Measurements from ENCODE around the gene CACNA2D1.

Gene CACNA2D1

DNA sequence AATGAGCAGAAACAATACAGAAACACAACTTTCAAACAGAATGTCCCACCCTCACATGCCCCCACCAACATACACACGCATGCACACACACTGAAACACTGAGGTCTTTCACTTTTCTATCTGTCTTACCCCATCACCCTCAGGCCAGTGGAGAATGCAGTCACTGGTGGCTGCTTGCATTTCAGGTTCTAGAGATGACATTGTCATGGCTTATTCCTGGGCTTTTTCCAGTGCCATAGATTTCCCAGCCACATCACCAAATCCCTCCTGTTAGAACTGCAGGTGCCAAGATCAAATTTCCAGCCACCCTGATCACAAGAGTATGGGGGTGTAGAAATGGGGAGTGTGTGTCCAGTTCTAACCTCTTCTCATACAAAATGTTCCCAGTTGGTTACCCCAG, 68.4 kb downstream of the CACNA2D1 start:
- peaks cover 9% of the 10 kb centered on the region for H3K4me1 ChIP-seq (ENCODE audit: control insufficient read depth, insufficient read depth, low read length)
- H3K9me3 ChIP-seq (ENCODE audit: control insufficient read depth, insufficient read depth, low read length): no peaks in the 10 kb centered on the region
- H3K36me3 ChIP-seq (ENCODE audit: control insufficient read depth, insufficient read depth, low read length): no peaks in the 10 kb centered on the region
- H3K27ac ChIP-seq (ENCODE audit: low read depth, low read length): no peak overlapping the region
- no peak overlapping the region for H3K9ac ChIP-seq (ENCODE audit: low read depth, low read length)
- no peak overlapping the region for H3K4me3 ChIP-seq (ENCODE audit: low read depth, low read length)
- no peaks in the 10 kb centered on the region for H3K27me3 ChIP-seq (ENCODE audit: control insufficient read depth, insufficient read depth, low read length)

DNA sequence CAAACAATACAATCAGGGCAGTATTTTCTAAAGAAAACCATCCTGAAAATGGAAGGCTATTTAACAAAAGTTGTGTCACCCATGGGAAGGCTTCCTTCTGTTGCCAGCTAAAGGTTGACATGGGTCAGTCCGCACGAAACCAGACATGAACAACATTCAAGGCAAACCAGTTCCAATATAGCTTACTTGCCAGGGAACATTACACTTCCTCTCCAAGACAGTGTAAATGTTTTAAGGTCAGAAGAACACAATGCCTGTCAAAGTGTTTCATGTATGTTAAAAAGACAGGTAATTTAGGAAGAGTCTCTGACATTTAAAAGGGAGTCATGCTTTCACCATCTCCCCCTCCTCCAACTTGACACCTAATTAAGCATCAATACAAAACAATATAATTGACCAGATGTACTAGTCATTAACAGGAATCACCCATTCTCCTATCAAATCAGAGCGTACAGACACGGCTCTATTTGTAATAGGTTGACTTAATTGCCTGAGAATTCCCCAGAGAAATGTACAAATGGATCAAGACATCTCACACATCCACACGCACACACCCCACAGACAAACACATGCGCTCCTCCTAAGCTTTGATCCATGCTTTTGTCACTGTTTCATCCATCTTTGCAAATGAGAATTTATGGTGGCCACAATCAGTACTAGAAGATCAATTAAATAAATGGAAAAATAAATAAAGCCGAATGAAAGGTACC, 69.5 kb downstream of the CACNA2D1 start:
- no peak overlapping the region for H3K27ac ChIP-seq (ENCODE audit: low read depth, low read length)
- H3K27me3 ChIP-seq (ENCODE audit: control insufficient read depth, insufficient read depth, low read length): no peaks in the 10 kb centered on the region
- H3K4me3 ChIP-seq (ENCODE audit: low read depth, low read length): no peak overlapping the region
- H3K36me3 ChIP-seq (ENCODE audit: control insufficient read depth, insufficient read depth, low read length): no peaks in the 10 kb centered on the region
- H3K9me3 ChIP-seq (ENCODE audit: control insufficient read depth, insufficient read depth, low read length): no peaks in the 10 kb centered on the region
- no peak overlapping the region for H3K9ac ChIP-seq (ENCODE audit: low read depth, low read length)
- peaks cover 9% of the 10 kb centered on the region for H3K4me1 ChIP-seq (ENCODE audit: control insufficient read depth, insufficient read depth, low read length)

DNA sequence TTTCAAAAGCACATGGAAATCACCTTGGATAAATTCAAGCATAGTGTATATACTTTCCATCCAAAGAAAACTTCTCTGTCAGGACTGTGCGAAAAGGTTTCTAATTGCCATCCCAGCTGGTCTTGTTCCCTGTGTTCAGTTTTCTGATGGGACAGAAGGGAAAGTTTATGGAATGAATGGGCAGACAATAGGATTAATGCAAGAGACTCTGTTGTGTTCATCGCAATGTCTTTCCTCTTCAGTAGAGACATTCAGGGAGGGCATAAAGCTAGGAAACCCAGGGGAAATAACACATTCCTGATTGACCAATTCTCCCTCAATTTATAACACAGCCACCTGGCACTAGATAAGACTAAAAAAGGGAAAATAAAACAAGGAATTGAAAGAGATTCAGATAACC, 78.9 kb downstream of the CACNA2D1 start:
- Histone ChIP-seq H3K27ac (ENCODE audit: low read depth, low read length) (no peak overlapping the region), H3K4me1 (ENCODE audit: control insufficient read depth, insufficient read depth, low read length) (peaks cover 25% of the 10 kb centered on the region), H3K27me3 (ENCODE audit: control insufficient read depth, insufficient read depth, low read length) (no peaks in the 10 kb centered on the region), H3K9ac (ENCODE audit: low read depth, low read length) (no peak overlapping the region), H3K36me3 (ENCODE audit: control insufficient read depth, insufficient read depth, low read length) (no peaks in the 10 kb centered on the region), H3K4me3 (ENCODE audit: low read depth, low read length) (no peak overlapping the region), H3K9me3 (ENCODE audit: control insufficient read depth, insufficient read depth, low read length) (no peaks in the 10 kb centered on the region)

DNA sequence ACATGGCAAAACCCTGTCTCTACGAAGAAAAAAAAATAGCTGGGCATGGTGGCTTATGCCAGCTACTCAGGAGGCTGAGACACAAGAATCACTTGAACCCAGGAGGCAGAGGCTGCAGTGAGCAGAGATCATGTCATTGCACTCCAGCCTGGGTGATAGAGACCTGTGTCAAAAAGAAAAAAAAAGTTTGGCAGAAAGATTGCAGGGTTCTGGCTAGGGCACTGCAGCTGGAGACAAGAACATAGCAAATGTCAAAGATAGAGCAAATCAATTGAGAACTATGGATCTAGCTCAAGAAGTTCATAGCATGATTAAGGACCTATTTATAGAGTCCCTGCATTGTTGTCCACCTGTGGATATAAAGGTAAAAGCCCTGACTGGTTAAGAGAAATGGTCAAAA, 79.5 kb downstream of the CACNA2D1 start:
- H3K9ac ChIP-seq (ENCODE audit: low read depth, low read length): no peak overlapping the region
- H3K9me3 ChIP-seq (ENCODE audit: control insufficient read depth, insufficient read depth, low read length): no peaks in the 10 kb centered on the region
- peaks cover 27% of the 10 kb centered on the region for H3K4me1 ChIP-seq (ENCODE audit: control insufficient read depth, insufficient read depth, low read length)
- no peak overlapping the region for H3K4me3 ChIP-seq (ENCODE audit: low read depth, low read length)
- no peaks in the 10 kb centered on the region for H3K27me3 ChIP-seq (ENCODE audit: control insufficient read depth, insufficient read depth, low read length)
- no peak overlapping the region for H3K27ac ChIP-seq (ENCODE audit: low read depth, low read length)
- H3K36me3 ChIP-seq (ENCODE audit: control insufficient read depth, insufficient read depth, low read length): no peaks in the 10 kb centered on the region

DNA sequence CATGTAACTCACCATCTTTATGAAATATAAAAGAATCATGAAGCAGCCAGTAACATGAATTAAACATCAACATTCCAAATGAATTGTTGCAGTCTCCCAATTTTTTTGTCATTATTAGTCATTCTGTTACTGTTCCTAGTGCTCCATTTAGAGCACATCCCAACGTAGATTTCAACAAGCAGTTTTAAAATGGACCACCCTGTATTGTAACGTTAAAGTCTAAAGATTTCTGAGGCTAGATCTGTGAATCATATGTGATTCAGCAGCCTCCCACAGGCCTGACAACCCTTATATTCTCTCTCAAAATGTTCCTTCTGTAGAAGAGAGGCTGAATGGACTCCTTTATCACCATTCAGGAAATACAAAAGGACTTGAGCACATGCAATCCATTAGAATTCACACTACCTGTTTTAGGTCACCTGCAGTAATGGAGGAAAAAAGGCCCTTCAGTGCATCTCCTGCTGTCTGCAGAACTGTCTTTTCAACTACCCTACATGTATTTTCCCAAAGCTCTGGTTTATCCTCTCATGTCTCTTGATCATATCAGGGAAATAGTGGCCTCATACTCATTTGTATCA, 81.4 kb downstream of the CACNA2D1 start:
- Histone ChIP-seq H3K4me1 (ENCODE audit: control insufficient read depth, insufficient read depth, low read length) (peaks cover 34% of the 10 kb centered on the region), H3K9ac (ENCODE audit: low read depth, low read length) (no peak overlapping the region), H3K9me3 (ENCODE audit: control insufficient read depth, insufficient read depth, low read length) (no peaks in the 10 kb centered on the region), H3K4me3 (ENCODE audit: low read depth, low read length) (no peak overlapping the region), H3K27me3 (ENCODE audit: control insufficient read depth, insufficient read depth, low read length) (no peaks in the 10 kb centered on the region), H3K27ac (ENCODE audit: low read depth, low read length) (peak overlapping the region; percentile 27), H3K36me3 (ENCODE audit: control insufficient read depth, insufficient read depth, low read length) (no peaks in the 10 kb centered on the region)

DNA sequence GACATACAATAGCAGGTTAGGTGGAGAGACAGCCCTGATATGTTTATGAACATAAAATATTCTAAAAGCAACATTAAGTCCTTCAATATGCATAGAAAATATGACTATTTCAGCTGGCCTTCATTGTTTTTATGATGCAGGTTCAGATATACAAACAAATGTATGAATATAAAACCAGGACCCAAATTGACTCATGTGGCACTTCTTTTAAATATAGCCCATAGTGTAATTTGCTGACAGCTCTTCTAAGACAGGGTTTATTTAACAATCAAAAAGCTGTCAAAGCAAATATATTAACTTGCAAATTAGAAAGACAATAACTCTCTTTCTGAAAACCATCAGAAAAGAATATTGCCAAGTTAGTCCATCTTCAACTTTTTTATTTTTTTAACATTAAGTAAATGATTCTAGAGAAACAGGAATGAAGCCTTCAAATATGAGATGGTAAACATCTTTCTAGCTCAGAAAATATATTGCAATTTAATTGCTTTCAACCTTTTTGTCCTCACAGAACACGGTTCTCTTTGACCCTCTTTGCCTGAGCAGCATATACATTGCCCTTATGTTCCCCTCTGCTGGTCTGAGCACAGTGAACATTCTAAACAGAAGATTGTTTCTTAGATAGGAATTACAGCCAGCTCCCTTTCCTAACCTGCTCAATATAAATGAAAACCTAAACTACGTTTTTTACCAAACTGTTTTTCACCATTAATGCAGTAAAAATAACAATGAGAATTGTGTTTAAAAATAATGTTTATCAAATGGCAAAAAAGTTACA, 82.8 kb downstream of the CACNA2D1 start:
- no peaks in the 10 kb centered on the region for H3K27me3 ChIP-seq (ENCODE audit: control insufficient read depth, insufficient read depth, low read length)
- peaks cover 32% of the 10 kb centered on the region for H3K4me1 ChIP-seq (ENCODE audit: control insufficient read depth, insufficient read depth, low read length)
- H3K27ac ChIP-seq (ENCODE audit: low read depth, low read length): no peak overlapping the region
- H3K36me3 ChIP-seq (ENCODE audit: control insufficient read depth, insufficient read depth, low read length): no peaks in the 10 kb centered on the region
- H3K4me3 ChIP-seq (ENCODE audit: low read depth, low read length): no peak overlapping the region
- no peaks in the 10 kb centered on the region for H3K9me3 ChIP-seq (ENCODE audit: control insufficient read depth, insufficient read depth, low read length)
- H3K9ac ChIP-seq (ENCODE audit: low read depth, low read length): no peak overlapping the region

DNA sequence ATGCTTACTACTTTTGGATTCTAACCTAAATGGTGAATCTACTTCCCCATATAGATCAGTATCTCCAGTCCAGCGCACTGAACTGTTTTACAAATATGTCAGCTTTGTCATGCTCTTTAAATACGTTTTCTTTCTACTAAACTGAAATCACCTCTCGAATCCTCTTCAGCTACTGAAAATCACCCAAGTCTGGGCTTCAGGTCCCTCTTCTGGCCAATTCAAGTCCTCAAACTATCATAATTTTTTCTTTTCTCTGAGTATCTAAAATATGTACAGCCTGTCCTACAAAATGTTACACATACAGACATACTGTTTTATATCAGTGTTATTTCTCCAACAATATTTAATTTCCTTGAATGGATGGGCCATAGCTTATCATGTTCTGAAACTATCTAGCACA, 84.2 kb downstream of the CACNA2D1 start:
- no peak overlapping the region for H3K27ac ChIP-seq (ENCODE audit: low read depth, low read length)
- H3K9ac ChIP-seq (ENCODE audit: low read depth, low read length): no peak overlapping the region
- H3K4me3 ChIP-seq (ENCODE audit: low read depth, low read length): no peak overlapping the region
- peaks cover 32% of the 10 kb centered on the region for H3K4me1 ChIP-seq (ENCODE audit: control insufficient read depth, insufficient read depth, low read length)
- no peaks in the 10 kb centered on the region for H3K27me3 ChIP-seq (ENCODE audit: control insufficient read depth, insufficient read depth, low read length)
- H3K36me3 ChIP-seq (ENCODE audit: control insufficient read depth, insufficient read depth, low read length): no peaks in the 10 kb centered on the region
- H3K9me3 ChIP-seq (ENCODE audit: control insufficient read depth, insufficient read depth, low read length): no peaks in the 10 kb centered on the region

DNA sequence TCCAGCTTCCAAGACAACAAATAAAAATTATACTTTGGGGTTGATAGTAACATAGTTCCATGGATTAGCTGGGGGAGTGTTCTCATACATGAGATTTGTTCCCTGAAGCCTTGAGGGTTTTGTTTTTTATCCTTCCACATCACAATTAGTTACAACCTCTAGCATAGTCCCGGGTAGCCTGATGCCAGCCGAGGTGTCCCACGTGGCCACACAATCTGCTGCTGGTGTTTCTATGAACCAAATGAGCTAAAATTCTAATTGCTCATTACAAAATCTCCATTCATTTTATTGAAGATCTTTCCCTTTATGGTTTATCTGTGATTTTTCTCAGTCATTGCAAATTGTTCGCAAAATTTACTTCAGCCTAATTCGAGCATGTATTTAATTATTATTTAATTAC, 84.7 kb downstream of the CACNA2D1 start:
- Histone ChIP-seq H3K9ac (ENCODE audit: low read depth, low read length) (no peak overlapping the region), H3K9me3 (ENCODE audit: control insufficient read depth, insufficient read depth, low read length) (no peaks in the 10 kb centered on the region), H3K4me1 (ENCODE audit: control insufficient read depth, insufficient read depth, low read length) (peaks cover 32% of the 10 kb centered on the region), H3K36me3 (ENCODE audit: control insufficient read depth, insufficient read depth, low read length) (no peaks in the 10 kb centered on the region), H3K27me3 (ENCODE audit: control insufficient read depth, insufficient read depth, low read length) (no peaks in the 10 kb centered on the region), H3K4me3 (ENCODE audit: low read depth, low read length) (no peak overlapping the region), H3K27ac (ENCODE audit: low read depth, low read length) (no peak overlapping the region)

DNA sequence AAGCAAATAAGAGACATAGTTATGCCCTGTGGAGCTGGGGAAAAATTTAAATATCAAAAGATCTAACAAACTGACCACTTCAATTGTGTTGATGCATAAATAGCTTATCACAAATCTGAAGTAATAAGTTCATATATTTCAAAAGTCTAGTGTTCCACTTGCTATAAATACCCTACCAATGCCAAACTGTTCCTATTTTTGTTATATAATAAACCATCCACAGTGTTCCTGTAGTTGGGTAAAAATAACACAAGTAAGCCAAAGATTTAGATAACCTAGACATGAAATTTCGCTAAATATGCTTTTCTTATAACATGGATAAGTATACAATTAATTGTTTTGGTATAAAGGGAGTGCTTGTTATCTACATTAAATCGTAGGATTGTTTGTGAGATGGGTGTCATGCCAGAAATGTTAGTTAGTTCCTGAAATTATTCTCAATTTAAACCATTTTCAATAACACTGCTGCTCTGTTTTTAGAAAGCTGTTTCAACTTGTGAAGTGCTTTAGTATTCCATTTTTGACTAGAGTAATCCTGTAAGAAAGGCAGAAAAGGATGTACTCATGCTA, 85.5 kb downstream of the CACNA2D1 start:
- H3K4me3 ChIP-seq (ENCODE audit: low read depth, low read length): no peak overlapping the region
- no peak overlapping the region for H3K27ac ChIP-seq (ENCODE audit: low read depth, low read length)
- H3K9ac ChIP-seq (ENCODE audit: low read depth, low read length): no peak overlapping the region
- H3K36me3 ChIP-seq (ENCODE audit: control insufficient read depth, insufficient read depth, low read length): no peaks in the 10 kb centered on the region
- H3K9me3 ChIP-seq (ENCODE audit: control insufficient read depth, insufficient read depth, low read length): no peaks in the 10 kb centered on the region
- H3K27me3 ChIP-seq (ENCODE audit: control insufficient read depth, insufficient read depth, low read length): no peaks in the 10 kb centered on the region
- H3K4me1 ChIP-seq (ENCODE audit: control insufficient read depth, insufficient read depth, low read length): peaks cover 32% of the 10 kb centered on the region

DNA sequence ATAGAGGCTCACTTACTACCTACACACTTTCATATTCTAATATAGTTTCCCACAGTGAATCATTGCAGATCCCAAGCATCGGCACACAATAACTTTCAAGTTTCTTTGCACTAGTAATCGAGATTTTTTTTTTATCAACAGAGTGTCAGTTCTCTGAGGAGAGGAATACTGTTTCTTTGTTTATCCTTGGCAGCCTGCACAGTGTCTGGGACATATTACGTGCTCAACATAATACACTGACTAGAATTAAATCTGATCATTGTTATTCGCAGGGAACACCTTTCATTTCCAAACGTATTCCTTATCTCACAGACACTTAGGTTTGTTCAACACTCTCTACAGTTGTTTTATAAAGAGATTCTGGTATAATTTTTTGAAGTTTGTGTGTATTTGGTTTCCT, 95.3 kb downstream of the CACNA2D1 start:
- Histone ChIP-seq H3K9ac (ENCODE audit: low read depth, low read length) (no peak overlapping the region), H3K9me3 (ENCODE audit: control insufficient read depth, insufficient read depth, low read length) (no peaks in the 10 kb centered on the region), H3K36me3 (ENCODE audit: control insufficient read depth, insufficient read depth, low read length) (no peaks in the 10 kb centered on the region), H3K27ac (ENCODE audit: low read depth, low read length) (no peak overlapping the region), H3K27me3 (ENCODE audit: control insufficient read depth, insufficient read depth, low read length) (no peaks in the 10 kb centered on the region), H3K4me1 (ENCODE audit: control insufficient read depth, insufficient read depth, low read length) (no peaks in the 10 kb centered on the region), H3K4me3 (ENCODE audit: low read depth, low read length) (no peak overlapping the region)

DNA sequence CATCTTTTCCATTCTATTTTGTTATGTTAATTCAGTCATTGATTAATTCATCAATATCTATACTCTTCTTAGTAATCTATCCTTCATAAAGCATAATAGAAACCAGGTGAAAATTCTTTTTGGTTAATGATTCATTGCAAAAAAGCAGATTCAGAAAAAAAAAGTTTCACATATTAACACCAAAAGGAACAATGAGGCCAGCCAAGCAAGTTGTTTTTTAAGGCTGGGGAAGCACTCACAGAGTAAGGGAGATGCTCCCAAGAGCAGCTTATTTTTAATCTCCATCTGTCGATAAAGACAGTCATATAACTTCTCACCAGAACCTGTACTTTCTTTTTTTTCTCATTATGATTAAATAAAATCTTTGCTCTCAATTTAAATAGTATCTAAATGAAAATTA, 95.8 kb downstream of the CACNA2D1 start:
- no peaks in the 10 kb centered on the region for H3K36me3 ChIP-seq (ENCODE audit: control insufficient read depth, insufficient read depth, low read length)
- H3K4me3 ChIP-seq (ENCODE audit: low read depth, low read length): no peak overlapping the region
- no peaks in the 10 kb centered on the region for H3K4me1 ChIP-seq (ENCODE audit: control insufficient read depth, insufficient read depth, low read length)
- no peaks in the 10 kb centered on the region for H3K9me3 ChIP-seq (ENCODE audit: control insufficient read depth, insufficient read depth, low read length)
- H3K27me3 ChIP-seq (ENCODE audit: control insufficient read depth, insufficient read depth, low read length): no peaks in the 10 kb centered on the region
- H3K27ac ChIP-seq (ENCODE audit: low read depth, low read length): no peak overlapping the region
- no peak overlapping the region for H3K9ac ChIP-seq (ENCODE audit: low read depth, low read length)

All from HUES48 (cell line).